Measurements from ENCODE around the gene RPL13A.

DNA sequence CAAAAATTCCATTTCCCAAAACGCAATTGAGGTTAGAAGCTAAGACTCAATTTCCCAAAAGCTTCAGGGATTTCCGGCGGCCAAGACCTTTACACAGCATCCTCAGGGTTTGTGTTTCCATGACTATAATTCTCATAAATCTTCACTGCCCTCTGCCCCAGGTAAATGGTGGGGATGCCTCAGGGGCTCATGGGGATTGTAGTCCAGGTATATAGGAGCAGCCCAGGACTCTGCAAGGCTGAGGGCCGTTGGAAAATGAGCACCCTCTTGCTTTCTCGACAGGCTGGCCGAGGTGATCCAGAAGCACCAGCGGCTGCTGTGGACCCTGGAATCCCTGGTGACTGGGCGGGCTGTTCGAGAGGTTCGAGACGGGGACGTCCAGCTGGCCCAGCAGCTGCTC lies 28.0 kb upstream of the RPL13A start:
- TF ChIP-seq GATA3 (IDR thresholded peaks at IDR 0.05; ENCODE audit: low read depth, low read length) (no peak), GATA2 (IDR thresholded peaks at IDR 0.05; ENCODE audit: low read depth, low read length) (no peak)
